NCI-H1436 (cell line): ENCODE data around the gene TTLL13.

Experiments
- DNase-seq: peaks from one replicate; lab custom pipeline; 2025; lab: John Stamatoyannopoulos, UW

Gene TTLL13, protein sequence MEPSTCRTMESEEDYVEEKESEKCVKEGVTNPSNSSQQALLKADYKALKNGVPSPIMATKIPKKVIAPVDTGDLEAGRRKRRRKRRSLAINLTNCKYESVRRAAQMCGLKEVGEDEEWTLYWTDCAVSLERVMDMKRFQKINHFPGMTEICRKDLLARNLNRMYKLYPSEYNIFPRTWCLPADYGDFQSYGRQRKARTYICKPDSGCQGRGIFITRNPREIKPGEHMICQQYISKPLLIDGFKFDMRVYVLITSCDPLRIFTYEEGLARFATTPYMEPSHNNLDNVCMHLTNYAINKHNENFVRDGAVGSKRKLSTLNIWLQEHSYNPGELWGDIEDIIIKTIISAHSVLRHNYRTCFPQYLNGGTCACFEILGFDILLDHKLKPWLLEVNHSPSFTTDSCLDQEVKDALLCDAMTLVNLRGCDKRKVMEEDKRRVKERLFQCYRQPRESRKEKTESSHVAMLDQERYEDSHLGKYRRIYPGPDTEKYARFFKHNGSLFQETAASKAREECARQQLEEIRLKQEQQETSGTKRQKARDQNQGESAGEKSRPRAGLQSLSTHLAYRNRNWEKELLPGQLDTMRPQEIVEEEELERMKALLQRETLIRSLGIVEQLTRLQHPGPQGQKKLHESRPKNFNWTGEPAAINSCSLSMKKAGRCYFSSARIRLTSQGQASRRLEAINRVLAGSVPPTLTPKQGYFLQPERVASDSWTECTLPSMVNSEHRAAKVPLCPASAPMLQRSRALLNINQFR

DNA sequence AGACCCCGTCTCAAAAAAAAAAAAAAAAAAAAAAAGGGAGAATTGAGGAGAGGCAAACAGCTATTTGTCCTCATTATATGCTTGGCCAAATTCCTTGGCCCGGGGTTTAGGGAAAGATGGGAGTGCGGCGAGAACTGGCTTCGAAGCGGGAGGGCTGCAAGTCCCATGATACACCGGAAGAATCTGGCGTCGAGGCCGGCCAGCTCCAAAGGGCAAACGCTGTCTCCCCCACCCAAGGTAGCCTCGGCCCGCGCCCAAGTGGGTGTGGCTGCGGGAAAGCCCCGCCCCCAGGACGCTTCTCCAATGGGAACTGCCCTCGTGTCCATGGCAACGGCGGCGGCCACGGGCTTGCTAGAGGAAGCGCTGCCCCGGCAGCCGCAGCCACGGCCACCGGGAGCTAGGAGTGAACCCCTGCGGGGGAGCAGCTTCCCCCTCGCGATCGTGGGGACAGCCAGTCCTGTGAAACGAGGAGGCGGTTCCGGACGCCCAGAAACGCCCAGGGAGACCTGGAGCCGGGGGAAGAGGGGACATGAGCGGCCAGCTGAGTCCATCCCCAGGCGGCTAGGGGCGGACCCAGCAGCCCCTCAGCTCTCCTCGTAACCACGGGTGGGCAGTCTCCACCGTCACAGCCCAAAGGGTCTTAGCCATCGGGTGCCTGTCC is at the start of gene TTLL13:
Gene TTLL13, plus strand, starts transcription at position 354 of the 661 bp plus-strand sequence. CDS start 1,075 bp downstream, outside the sequence.
- peak; percentile 87 for DNase-seq

DNA sequence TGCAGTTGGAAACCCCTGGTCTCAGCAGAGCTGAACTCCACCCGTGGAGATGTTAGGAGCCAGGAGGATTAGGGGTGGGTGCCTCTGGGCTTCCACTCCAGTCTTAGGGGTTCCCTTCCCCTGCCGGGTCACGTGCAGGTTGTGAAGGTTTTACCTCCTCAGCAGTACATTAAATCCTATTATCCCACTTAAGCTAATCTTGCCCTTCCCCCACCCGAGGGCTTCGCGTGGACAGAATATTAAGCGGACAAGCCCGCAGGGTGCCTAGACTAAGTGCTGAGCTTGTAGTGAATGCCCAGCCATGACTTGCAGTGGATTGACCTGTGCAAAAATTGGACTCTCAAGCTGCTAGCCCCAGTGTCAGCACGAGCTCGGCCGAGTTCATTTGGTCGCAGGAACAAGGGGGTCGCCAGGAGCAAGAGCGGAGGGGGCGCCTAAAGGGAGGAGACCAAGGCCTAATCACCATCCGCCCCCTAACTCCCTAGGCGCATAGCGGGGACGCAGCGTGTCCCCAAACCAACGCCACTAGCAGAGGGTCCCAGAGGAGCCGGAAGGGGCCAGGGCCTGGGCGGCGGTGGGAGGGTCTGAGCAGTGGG is 48.7 kb upstream of the TTLL13 start:
- DNase-seq = no peak

DNA sequence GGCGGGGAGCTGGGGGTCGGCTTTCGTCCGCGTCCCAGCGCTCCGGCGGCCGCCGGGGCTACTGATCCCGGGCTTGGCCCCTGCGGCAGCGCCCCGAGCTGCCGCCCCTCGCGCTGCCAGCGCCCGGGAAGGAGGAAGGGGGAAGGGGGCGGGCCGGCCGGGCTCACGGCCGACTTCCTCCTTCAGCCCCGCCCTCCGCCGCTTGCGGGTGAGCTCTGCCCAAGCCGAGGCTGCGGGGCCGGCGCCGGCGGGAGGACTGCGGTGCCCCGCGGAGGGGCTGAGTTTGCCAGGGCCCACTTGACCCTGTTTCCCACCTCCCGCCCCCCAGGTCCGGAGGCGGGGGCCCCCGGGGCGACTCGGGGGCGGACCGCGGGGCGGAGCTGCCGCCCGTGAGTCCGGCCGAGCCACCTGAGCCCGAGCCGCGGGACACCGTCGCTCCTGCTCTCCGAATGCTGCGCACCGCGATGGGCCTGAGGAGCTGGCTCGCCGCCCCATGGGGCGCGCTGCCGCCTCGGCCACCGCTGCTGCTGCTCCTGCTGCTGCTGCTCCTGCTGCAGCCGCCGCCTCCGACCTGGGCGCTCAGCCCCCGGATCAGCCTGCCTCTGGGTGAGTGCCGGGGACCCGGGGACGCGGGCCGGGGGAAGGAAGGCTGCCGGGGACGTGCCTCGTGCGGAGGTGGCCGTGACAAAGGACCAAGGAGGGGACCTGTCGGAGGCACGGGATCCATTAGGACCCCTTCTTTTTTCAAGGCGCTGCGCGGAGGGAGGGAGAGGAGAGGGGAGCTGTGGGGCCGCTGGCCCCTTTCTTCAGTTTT is 48.0 kb upstream of the TTLL13 start, which contains the start of gene SEMA4B:
Gene SEMA4B, plus strand, starts transcription at position 201 of the 814 bp plus-strand sequence. Its CDS starts 249 bp downstream, at position 450.
- DNase-seq = peak; percentile 57

DNA sequence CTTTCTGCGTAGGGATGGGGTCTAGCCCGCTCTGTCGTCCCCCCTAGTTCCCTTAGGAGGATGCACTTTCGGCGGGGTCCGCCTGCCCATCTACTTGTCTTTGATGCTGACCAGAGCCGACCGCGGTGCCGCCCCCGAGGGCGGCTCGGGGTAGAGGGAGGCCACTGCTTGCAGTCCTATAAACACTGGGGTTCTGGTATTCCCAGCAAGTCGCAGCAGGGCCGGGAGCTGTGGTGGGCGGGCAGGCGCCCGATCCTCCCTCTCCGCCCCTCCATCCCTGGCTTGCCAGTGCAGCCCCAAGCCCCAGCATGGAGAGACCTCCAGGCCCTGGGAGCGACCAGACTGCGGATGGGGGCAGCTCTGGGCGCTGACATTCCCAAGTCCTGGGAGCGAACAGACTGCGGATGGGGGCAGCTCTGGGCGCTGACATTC is 47.4 kb upstream of the TTLL13 start:
- no peak for DNase-seq

DNA sequence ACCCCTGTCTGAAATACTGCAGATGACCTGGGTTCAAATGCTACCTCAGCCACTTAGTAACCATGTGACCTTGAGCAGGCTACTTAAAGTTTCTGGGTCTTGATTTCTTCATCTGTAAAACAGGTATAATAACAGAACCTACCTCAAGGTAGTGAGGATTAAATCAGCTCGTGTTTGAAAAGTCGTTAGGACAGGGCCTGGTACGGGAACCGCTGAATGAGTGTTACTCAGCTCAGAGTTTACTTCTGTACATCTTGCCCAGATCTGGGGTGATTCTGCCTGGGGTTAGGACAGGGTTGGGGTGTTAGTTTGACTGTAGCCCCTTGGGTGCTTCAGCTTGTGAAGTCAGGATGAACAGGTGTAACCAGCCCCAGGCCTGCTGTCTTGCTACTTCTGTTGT is 46.4 kb upstream of the TTLL13 start:
- DNase-seq = no peak

DNA sequence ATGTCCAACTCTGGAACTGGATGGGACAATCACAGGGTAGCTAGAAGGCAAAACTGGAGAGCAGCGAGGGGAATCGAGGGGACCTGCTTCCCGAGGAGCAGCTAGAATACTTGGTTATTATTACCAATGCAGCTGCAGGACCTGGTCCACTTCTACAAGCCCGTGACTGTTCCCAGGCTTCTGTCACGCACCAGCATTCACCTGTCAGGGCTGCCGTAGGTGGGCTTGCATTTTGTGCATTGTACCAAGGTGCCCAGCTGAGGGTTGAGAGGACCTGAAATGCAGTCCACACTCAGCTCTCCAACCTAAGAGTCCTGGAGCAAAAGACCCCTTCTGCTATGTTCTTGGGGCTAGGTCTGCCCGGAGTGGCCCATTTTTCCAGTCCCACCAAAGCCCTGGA is 45.9 kb upstream of the TTLL13 start:
- DNase-seq = no peak

DNA sequence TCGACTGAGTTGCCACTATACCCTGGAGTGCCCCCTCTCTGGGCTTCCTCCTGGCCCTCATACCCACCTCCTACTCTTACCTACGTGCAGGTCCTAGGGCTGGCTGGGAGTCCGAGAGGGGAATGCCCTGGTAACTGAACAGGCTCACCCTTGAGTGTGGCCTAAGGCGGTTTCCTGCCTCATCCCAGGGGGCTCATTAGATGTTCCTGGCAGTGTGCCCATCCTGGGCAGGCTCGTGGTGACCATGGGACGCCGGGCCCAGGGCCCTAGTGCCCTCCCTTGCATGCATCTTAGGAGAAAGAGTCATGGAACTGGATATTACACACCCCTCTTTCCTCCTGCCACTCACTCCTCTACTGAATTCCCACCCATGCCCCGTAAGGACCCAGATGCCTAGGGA is 45.4 kb upstream of the TTLL13 start:
- no peak for DNase-seq

DNA sequence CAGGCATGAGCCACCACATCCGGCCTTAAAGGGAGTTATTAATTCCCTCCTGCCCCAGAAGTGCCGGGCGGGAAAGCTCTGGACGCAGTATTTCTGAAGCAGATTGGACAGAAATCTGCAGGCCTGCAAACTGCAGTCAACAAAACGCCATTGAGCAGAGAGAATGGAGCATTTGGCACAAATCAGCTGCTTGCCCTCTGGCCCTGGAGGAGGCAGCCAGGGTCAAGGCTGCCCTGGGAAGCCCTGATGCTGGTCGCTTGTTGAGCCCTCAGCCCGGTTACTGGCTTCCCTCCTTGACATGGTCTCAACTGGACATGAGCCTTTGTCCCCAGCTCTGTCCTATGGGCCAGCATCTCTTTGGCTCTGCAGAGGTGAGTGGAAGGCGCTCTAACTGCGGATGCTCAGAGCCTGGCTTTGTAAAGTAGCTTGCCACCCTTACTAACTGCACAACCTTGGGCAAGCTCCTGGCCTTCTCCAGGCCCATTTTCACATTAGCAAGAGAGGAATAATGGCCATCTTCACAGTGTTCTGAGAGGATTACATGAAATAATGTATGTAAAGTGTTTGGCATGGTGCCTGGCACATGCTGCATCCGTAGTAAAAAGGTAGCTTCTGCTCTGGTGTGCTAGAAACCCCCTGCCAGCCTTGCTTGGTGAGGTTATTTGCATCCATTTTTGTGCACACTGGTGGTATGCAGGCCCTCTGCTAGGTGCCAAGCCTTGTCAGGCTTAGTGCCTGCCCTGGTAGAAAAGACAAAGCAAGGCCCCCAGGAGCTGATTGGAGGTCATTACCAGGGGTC is 44.1 kb upstream of the TTLL13 start:
- DNase-seq = no peak

DNA sequence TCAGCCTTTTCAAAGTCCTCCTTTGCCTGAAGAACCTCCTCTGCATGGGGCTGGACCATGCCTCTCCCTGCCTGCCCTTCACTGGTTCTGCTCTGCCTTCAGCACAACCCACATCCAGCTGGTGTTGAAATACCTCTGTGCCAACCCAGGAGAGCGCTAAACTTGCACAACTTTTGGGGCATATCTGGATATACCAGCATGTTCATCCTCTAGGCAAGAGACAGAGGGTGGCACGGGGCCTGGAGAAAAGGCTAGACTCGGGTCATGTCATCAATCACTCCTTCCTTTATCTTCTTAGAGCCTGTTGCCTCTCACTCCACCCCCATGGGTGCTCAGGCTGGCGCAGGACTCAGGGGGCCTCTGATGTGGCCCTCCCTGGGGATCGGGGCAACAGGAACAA is 43.5 kb upstream of the TTLL13 start:
- DNase-seq = no peak

DNA sequence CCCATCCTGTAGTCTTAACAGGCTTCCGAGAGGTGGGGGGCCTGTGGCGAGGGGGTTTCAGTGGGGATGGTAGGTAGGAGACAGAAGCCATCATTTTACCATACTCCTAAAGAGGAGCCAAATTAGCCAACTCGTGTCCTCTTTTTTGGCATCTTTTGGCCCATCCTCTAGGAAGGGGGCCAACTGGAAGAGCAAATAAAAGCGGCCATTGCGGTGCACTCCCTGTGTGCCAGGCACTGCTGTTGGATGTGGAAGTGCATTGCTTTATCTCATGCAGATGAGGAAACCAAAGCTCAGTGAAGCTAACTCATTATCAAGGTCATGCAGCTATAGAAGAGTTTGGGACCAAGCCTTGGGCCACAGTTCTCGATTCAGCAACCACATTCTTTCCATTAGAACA is 42.1 kb upstream of the TTLL13 start:
- DNase-seq = no peak

DNA sequence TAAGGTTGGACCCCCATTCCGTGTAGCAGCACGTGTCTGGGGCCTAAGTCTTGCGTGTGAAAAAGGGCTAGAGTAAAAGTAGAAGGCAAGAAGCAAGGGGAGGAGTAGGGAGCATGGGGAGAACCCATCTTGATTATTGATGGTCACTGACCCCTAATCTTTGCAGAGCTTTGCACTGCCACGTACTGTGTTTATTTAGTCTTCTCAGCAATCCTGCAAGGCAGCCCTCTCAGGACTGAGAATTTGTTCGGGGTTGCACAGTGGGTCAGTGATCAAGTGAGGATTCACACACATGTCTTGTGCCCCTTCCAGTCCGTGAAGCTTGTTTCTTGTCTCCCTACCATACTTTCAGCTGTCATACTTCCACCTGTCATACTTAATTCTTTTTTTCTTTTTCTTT is 41.0 kb upstream of the TTLL13 start:
- no peak for DNase-seq

DNA sequence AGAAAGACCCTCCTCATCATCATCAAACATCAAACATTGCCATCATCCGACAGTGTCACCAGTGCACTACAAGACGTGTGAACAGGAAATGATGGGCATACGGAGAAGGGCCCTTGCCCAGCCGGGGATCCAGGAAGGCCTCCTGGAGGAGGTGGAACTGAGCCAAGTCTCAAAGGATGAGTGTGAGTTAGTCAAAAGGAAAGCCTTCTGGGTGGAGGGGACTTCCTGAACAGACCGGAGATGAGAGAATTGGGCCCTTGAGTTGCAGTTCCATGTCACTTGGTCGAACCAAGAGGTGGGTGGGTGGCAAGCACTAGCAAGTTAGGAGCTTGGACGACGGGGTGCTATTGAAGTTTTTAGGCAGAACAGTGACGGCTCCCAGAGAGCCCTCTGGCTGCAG is 39.8 kb upstream of the TTLL13 start:
- DNase-seq = no peak

DNA sequence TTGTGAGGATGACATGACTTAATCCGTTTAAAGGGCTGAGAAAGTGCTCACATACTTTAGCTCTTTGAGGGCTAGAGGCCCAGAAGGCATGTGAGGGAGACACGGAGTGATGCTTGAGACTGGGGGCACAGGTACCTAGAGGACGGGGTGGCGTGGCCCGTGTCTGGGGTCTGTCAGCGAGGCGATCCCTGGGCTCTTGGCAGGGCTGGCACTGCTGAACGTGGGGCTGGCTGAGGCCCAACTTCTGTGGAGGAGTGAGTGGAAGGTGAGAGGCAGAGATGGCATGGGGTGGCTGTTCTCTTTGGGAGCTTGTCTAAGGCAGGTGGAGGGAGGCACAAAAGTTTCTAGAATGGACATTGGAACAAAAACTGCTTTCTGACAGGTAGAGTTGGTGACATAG is 38.8 kb upstream of the TTLL13 start:
- DNase-seq = no peak

DNA sequence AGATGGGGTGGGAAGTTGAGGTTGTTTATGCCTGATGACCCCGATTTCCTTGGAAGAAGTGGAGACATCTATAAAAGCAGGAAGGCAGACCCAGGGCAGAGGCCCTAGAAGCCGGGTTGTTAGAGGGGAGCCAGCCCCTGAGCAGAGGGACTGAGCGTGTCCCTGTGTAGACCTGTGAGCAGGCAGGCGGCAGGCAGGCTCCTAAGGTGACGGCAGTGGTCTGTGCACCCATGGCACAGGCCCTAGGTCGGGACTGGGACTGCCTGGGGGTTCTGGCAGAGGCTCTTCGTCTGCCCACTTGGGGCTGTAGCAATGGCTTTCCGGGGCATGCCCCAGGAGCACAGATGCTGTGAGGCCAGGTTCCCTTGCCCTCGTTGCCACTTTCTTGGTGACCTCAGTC is 38.3 kb upstream of the TTLL13 start:
- no peak for DNase-seq

DNA sequence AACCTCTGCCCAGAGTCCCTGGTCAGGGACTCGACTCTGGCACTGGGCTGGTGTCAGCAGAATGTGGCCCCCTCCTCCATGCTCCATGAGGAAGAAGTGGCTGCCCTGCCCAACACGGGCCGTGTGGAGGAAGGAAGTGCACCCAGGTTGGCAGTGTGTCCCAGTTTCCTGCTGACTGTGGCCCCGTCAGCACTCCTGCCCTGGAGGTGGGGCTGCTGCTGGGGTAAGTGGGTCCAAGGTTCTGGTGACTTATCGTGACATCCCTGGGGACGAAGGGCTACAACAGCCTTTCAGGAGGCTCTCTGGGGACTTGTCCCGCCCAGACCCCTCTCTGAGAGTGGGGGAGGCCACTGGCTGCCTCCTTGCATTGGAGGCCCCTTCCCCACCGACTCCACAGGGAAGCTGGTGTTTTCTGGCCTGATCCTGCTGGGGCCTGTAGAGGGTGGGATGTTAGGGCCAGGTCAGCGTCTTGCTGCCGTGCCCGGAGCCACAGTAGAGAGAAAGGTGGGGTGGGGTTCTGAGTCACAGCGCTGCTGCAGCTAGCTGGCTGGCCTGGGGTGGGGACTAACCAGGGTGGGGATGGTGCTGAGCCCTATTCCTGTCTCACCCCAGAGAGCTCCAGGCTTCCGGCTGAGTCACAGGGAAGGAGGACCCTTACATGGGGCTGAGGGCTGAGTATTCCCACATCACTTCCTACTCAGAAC is 37.8 kb upstream of the TTLL13 start:
- DNase-seq = no peak

DNA sequence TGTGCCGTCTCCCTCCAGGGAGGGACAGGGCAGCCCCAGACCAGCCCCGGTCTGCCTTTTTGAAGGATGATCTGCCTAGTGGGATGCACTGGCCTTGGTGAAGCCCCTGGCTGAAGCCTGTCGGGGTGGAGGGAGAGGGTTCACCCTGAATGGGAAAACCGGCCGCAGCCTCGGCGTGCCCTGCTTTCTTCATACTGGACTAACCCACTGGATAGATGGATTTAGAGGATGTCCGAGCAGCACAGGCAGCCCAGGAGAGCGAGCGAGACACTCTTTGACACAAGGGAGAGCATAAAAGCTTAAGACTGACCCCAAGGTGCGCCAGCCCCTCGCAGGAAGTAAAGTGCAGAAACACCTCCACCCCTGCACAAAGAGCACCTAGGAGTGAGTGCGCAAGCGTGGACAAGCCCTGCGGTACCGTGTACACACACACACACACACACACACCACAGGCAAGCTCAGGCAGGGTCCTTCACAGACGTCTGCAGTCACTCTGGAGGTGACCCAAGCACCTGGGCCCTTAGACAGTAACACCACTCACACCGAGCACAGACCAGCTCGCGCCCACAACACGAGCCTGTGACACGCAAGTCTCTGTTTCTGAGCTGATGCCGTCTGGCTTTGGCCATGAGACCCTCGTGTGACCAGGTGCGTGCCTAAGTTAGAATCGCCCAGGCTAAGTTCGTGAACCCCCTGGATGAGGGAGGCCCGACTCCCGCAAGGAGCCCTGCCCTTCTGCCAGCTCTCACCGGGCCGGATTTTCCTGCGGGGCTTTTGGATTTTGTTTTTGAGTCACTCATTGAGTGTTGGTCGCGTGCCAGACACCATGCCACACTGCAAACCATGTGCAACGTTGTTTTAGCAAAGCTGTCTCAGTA is 36.9 kb upstream of the TTLL13 start:
- no peak for DNase-seq

DNA sequence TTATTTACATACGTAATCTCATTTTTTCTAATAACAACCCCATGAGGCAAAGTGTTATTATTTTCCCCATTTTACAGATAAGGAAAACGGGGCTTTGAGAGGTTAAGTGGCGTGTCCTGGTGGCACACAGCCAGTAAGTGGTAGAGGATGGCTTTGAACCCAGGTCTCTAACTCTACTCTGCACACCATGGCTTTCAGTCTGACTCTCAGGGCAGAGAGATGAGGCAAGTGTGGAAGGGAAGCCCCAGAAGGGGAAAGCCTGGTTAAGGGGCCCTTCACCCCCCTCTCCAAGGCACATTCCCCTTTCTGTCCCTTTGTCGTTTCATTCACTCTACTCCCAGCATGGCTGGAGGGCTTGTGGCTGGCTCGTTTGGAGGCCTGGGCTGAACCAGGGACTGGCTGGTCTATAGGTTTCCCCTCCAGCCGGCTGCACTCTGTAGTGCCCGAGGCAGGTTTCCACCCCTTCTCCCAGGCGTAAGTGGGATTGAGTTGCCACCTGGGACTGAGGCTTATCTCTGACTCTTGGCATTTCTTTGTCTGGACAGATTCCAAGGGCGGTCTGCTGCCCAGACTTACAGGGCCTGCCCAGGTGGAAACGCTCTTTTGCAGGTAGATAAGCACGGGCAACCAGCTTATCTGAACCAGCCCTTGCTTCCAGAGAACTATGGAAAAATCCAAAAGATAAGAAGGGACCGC is 36.1 kb upstream of the TTLL13 start:
- no peak for DNase-seq

DNA sequence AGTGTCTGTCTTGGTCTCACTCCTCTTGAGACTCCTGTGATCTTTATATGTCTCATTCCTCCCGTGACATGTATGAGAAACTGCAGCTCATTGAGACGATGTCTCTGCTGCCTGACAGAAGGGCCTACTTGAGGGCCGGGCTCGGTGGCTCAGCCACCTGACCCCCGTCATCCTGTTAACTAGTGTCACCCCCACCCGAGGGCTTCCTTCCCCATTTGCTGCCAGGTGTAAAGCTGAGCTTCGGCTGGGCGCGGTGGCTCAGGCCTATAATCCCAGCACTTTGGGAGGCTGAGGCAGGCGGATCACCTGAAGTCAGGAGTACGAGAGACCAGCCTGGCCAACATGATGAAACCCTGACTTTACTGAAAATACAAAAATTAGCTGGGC is 35.5 kb upstream of the TTLL13 start:
- DNase-seq = no peak
